Endothelial cell of umbilical vein (primary cell): ENCODE measurements around the gene DNMT3B.

Experiments used
- EZH2 ChIP-seq: IDR thresholded peaks from 2 replicates; pipeline ENCODE4 v1.6.1; 2012; ENCODE audit warnings: borderline replicate concordance, low read depth, mild to moderate bottlenecking, moderate library complexity, low read length, inconsistent platforms; ENCODE audit not compliant: severe bottlenecking
- FOS ChIP-seq: IDR thresholded peaks from 2 replicates; pipeline ENCODE4 v1.6.1; 2011; ENCODE audit warnings: mild to moderate bottlenecking, low read length, moderate library complexity, borderline replicate concordance; ENCODE audit not compliant: insufficient read depth
- MYC ChIP-seq: IDR thresholded peaks from one replicate; pipeline ENCODE4 v1.6.1; 2011; ENCODE audit warnings: mild to moderate bottlenecking, low read depth, low read length
- POLR2A ChIP-seq: IDR thresholded peaks from 2 replicates; pipeline ENCODE4 v1.6.1; 2012; ENCODE audit warnings: low read depth, mild to moderate bottlenecking, control low read depth, low read length
- POLR2AphosphoS5 ChIP-seq: IDR thresholded peaks from 2 replicates; pipeline ENCODE4 v1.6.1; 2012; ENCODE audit warnings: low read depth, mild to moderate bottlenecking, control low read depth, low read length, moderate library complexity; ENCODE audit not compliant: insufficient read depth
- TF ChIP-seq, protein P1 (sequence below): IDR thresholded peaks from 2 replicates; pipeline ENCODE4 v1.6.1; 2011; ENCODE audit not compliant: insufficient read depth, insufficient read length
- TF ChIP-seq, protein P2 (sequence below), 2 donors: IDR thresholded peaks; 1 replicate in 1 of 2; 2 replicates in 1 of 2; pipeline ENCODE4 v1.5.1; 2011; ENCODE audit warnings: low read length in 2 of 2, mild to moderate bottlenecking in 2 of 2, moderate library complexity in 2 of 2, control low read depth in 1 of 2, inconsistent platforms in 1 of 2, low read depth in 1 of 2; ENCODE audit not compliant: insufficient read depth in 1 of 2; ENCODE audit errors: extremely low read depth in 1 of 2

DNA sequence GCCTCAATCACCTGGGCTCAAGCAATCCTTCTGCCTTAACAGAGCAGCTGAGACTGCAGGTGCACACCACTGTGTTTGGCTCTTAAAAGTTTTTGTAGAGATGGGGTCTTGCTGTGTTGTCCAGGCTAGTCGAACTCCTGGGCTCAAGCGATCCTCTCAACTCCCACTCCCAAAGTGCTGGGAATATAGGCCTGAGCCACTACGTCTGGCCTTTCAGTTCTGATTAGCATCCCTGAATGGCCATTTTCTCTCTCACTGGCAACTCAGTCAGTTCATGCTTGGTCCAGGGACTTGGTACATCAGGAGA is 28.5 kb downstream of the DNMT3B start:
- TF ChIP-seq, protein P1, sequence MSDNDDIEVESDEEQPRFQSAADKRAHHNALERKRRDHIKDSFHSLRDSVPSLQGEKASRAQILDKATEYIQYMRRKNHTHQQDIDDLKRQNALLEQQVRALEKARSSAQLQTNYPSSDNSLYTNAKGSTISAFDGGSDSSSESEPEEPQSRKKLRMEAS, result no peak
- TF ChIP-seq EZH2, result no peak
- TF ChIP-seq, protein P2, sequence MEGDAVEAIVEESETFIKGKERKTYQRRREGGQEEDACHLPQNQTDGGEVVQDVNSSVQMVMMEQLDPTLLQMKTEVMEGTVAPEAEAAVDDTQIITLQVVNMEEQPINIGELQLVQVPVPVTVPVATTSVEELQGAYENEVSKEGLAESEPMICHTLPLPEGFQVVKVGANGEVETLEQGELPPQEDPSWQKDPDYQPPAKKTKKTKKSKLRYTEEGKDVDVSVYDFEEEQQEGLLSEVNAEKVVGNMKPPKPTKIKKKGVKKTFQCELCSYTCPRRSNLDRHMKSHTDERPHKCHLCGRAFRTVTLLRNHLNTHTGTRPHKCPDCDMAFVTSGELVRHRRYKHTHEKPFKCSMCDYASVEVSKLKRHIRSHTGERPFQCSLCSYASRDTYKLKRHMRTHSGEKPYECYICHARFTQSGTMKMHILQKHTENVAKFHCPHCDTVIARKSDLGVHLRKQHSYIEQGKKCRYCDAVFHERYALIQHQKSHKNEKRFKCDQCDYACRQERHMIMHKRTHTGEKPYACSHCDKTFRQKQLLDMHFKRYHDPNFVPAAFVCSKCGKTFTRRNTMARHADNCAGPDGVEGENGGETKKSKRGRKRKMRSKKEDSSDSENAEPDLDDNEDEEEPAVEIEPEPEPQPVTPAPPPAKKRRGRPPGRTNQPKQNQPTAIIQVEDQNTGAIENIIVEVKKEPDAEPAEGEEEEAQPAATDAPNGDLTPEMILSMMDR (IDR thresholded peaks at IDR 0.05; ENCODE audit: extremely low read depth in 1 of 2, insufficient read depth in 1 of 2, low read depth in 1 of 2, low read length in 2 of 2), result no peak
- no peak for TF ChIP-seq POLR2A
- TF ChIP-seq POLR2AphosphoS5, result no peak
- TF ChIP-seq MYC, result no peak
- TF ChIP-seq FOS, result no peak
